SKM-1 treated with dmso at 0.1 percent for 144 hours (cell line): ENCODE results near the gene KNOP1.
"Not testable (repeated sequence)": the region's sequence is repeated elsewhere in the genome, so short reads cannot be mapped to it uniquely, and the experiment has no call there.

Experiments
- DNase-seq: peaks from one replicate; lab custom pipeline; 2025; ENCODE audit not compliant: unreplicated experiment; lab: John Stamatoyannopoulos, UW

KNOP1 gene

DNA sequence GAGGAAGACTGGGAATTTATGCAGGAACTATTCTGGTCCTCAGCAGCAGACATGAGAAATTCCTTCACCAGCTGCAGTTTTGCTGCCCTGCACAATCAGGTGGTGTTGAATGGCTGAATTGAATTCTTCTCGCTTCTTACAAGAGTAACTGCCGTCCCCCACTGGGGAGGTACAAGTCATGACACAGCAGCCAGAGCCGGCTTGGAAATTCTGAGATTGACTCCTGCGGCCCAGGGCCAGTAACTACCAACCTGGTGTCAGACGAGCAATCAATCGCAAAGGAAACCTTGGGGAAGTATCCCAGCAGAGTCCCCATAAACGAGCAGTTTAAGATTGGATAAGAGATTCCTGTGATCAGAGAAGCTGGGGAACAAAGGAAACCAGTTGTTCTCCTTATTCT, 30.7 kb downstream of the KNOP1 start:
- no peak for DNase-seq

- DNase-seq = no peak
Observed at GRCh38 chr16:19685176-19685575, 32.9 kb downstream of the KNOP1 start.

DNA sequence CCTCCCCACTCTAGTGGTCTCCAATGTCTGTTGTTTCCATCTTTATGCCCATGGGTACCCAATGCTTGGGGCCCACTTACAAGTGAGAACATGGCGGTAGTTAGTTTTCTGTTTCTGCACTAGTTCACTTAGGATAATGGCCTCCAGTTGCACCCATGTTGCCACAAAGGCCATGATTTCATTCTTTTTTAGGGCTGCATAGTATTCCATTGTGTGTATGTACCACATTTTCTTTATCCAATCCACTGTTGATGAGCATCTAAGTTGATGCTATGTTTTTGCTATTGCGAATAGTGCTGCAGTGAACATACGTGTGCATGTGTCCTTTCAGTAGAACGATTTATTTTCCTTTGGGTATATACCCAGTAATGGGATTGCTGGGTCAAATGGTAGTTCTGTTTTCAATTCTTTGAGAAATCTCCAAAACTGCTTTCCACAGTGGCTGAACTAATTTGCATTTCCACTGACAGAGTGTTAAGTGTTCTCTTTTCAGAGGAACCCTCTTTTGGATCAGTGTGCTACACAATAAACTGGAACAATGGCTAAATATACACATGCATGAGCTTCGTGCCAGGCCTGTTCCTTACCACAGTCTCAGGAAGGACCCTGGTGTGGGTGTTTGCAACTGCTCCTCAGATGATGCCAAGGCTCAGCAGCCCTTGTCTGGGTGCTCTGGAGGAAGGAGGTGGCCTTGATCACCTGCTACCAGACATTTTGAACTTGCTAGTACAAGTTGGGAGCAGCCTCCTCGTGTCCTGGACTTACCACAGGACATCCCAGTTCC, 34.4 kb downstream of the KNOP1 start:
- no peak for DNase-seq

- no peak for DNase-seq
Observed at GRCh38 chr16:19681637-19682036, 36.4 kb downstream of the KNOP1 start.

DNA sequence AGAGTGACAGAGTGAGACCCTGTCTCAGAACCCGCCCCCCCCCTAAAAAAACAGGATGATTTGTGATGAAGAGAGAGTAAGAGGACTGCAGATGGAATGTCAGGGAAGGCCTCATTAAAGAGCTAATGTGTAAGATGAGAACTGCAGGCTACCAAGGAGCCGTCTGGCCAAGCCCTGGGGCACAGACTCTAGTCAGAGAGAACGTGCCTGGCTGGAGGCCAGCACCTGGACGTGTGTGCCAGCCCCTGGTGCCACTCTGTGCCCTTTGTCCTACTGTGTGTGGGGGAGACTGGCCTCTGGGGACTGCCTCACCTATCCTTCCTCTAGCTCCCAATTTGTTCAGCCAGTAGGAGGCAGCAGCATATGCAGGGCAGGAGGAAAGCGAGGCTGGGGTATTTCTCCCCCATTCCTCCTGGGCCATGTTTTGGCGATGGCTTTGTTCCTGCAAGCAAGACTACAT, 37.1 kb downstream of the KNOP1 start:
- DNase-seq = no peak

DNA sequence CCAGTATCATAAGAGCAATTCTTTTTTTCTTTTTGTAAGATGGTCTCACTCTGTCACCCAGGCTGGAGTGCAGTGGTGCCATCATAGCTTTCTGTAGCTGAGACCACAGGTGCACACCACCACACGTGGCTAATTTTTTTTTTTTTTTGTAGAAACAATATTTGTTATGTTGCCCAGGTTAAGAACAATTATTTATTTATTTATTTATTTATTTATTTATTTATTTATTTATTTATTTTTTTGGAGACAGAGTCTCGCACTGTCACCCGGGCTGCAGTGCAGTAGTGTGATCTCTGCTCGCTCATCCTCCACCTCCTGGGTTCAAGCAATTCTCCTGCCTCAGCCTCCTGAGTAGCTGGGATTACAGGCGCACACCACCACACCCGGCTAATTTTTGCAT, 38.7 kb downstream of the KNOP1 start:
- DNase-seq = not testable (repeated sequence)

GRCh38 chr16:19678804-19679203, 39.2 kb downstream of the KNOP1 start:
- DNase-seq = no peak

- no peak for DNase-seq
Observed at GRCh38 chr16:19677402-19677801, 40.6 kb downstream of the KNOP1 start.

DNA sequence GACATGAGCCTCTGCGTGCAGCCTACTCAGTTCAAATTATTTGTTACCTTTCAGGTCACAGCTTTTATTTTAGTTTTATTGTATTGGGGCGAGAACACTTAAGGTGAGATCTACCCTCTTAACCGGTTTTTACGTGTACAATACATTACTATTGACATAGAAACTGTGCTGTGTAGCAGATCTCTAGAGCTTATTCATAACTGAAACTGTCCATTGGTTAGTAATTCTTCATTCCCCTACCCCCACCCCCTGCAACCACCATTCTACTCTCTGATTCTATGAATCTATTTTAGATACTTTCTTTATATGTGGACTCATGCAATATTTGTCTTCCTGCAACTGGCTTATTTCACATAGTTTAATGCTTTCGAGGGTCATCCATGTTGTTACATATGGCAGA, 43.5 kb downstream of the KNOP1 start:
- no peak for DNase-seq

- no peak for DNase-seq
Observed at GRCh38 chr16:19672378-19672777, 45.6 kb downstream of the KNOP1 start.

GRCh38 chr16:19666477-19666876, 51.5 kb downstream of the KNOP1 start:
- DNase-seq = no peak

DNA sequence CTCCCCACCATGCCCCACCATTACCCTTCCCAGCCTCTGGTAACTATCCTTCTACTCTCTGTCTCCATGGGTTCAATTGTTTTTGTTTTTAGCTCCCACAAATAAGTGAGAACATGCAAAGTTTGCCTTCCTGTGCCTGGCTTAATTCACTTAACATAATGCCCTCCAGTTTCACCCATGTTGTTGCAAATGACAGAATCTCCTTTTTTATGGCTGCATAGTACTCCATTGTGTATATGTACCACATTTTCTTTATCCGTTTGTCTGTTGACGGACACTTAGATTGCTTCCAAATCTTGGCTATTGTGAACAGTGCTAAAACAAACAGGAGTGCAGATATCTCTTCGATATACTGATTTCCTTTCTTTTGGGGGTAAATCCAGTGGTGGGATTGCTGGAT, 52.7 kb downstream of the KNOP1 start:
- not testable (repeated sequence) for DNase-seq

DNA sequence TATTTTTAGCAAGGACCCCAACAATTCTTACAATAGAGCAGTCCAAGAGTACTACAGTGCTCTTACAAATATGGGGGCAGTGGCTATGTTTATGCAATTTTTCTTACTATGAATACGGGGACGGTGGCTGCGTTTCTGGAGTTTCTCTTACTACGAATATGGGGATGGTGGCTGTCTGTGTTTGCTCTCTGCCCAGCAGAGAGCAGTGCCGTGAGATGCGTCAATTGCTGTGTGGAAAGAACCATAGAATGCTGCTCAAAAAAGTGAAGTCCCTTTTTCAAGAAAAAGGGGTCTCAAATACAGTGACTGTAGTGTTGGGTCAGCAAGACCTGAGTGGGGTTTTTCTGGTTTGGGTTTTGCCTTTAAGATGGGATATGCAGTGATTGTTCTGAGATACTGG, 53.9 kb downstream of the KNOP1 start:
- DNase-seq = no peak

- no peak for DNase-seq
Observed at GRCh38 chr16:19662351-19662750, 55.7 kb downstream of the KNOP1 start.

DNA sequence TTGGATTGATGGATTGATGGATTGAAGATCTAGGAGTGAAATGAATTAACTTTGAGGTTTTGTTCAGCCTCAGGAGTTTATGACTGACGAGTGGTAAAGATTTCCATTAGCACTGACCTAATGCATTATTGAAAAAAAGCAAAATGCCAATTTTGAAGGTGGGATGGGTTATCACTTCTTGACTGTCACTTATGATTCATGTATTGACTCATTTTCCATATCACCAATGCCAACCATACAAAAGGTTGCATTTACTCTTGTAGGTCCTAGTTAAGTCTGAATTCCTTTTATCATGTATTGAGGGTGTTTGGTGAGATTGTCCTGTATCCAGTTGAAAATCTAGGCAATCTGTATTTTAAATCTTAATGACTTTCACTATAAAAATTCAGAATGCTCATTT, 57.6 kb downstream of the KNOP1 start:
- DNase-seq = no peak

GRCh38 chr16:19659554-19659953, 58.5 kb downstream of the KNOP1 start:
- DNase-seq = no peak

DNA sequence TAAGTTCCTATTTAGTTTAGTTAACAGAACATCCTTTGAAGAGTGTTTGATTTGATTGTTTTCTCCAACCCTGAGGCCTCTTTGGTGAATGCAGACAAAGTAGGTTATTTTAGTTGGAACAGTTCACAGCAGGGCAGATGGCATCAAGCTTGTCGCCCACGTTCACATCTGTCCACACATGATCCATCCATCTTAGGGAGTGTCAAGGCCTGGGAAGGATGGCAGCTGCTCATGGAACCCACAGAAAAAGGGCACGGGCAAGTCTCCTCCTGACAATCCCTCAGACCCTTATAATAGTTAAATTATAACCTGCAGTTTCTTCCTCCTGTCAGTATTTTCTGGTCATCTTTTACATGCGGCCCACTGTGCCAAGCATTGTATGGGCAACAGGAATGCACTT, 60.2 kb downstream of the KNOP1 start:
- DNase-seq = no peak

GRCh38 chr16:19655242-19655777, 62.7 kb downstream of the KNOP1 start:
- no peak for DNase-seq

DNA sequence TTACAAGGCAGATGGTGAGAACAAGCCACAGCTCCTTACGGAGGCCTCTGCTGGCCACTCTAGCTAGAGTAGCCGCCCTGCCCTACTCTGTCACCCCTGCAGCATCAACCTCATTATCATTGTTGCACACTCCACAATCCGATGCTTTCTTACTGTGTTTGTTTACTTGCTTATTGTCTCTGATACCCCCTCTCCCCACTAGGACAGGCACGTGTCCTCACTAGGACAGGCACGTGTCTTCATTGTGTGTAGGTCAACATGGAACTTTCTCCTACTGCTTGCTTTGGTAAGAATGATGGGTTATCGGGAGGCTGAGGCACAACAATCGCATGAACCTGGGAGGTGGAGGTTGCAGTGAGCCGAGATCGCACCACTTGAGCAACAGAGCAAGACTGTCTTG, 63.9 kb downstream of the KNOP1 start:
- DNase-seq = no peak
